Fibroblast of the aortic adventitia (primary cell): Measurements from ENCODE around the gene ACSF2. TPM values are rescaled to one million over a fixed set of nuclear protein-coding genes. Genes with fewer than 3 reads are reported as not detected.

Experiments
- DNase-seq: peaks from one replicate; pipeline ENCODE4 v3.0.0-alpha.2; 2010; ENCODE audit warnings: low read depth
- H3K4me3 ChIP-seq: 2 replicates; pipeline ENCODE4 v1.5.1; 2011; ENCODE audit warnings: low read depth, mild to moderate bottlenecking, control low read depth, low read length, moderate library complexity
- total RNA-seq: library from RNA; depleted of rRNA; stranded (reverse); fragments of >200 nt; gene quantifications from 2 replicates; pipeline ENCODE4 v1.2.3, GENCODE V29; 2012; ENCODE audit warnings: low replicate concordance
- TF ChIP-seq, protein P1 (sequence below): IDR thresholded peaks from 2 replicates; pipeline ENCODE4 v1.5.1; 2011; ENCODE audit warnings: mild to moderate bottlenecking, low read length, control low read depth, inconsistent platforms; ENCODE audit not compliant: insufficient read depth

ACSF2 gene
- total RNA-seq, 1 donor, result 15.7 TPM

DNA sequence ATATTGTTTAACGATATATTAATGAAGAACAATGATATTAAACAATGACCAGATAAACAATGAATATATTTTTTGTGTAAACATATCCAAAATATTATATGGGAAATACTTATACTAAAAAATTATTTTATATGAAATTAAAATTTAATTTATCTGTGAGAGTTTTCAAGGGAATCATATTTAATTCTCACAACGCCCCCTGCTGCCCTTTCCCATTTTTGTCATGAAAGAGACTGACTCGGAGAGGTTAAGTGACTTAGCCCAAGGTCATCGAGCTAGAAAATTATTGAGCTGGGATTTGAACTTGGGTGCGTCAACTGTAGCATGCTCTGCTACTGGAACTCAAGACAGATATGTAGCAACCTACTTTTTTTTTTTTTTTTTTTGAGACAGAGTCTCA, 75.0 kb downstream of the ACSF2 start:
- peak; percentile 42 for DNase-seq
- TF ChIP-seq, protein P1, sequence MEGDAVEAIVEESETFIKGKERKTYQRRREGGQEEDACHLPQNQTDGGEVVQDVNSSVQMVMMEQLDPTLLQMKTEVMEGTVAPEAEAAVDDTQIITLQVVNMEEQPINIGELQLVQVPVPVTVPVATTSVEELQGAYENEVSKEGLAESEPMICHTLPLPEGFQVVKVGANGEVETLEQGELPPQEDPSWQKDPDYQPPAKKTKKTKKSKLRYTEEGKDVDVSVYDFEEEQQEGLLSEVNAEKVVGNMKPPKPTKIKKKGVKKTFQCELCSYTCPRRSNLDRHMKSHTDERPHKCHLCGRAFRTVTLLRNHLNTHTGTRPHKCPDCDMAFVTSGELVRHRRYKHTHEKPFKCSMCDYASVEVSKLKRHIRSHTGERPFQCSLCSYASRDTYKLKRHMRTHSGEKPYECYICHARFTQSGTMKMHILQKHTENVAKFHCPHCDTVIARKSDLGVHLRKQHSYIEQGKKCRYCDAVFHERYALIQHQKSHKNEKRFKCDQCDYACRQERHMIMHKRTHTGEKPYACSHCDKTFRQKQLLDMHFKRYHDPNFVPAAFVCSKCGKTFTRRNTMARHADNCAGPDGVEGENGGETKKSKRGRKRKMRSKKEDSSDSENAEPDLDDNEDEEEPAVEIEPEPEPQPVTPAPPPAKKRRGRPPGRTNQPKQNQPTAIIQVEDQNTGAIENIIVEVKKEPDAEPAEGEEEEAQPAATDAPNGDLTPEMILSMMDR, result peak; percentile 52
- H3K4me3 ChIP-seq, result no peak overlapping the region

DNA sequence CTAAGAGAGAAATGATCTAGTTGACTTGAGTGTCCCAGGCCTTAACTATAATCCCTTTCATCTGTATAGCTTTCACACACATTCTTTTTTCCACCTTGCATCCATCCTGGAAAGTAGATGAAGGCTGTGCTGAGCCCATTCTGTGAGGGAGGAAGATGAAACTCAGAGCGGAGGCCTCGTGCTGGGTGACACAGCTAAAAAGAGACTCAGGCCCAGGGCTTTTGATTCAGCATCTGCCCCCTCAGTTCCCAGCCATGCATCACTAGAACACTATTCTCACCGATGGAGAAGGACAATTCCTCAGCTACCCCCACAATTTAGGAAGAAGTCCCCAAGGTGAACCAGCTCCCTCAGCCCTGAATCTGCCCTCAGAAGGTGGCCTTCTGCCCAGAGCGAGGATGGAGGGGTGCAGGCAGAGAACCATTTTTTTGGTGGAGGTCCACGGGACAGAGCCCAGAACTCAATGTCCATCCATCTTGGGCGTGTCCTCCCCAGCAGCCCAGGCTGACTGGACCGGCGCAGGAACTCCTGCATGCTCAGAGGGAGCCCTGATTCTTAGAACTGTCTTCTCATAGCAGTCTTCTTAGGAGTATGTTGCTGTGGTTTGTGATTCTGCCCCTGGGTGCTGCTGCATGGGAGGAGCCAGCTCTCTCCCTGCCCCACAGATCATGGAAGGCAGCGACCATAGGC, 76.4 kb downstream of the ACSF2 start:
- TF ChIP-seq, protein P1, result no peak
- H3K4me3 ChIP-seq, result no peak overlapping the region
- DNase-seq, result no peak

DNA sequence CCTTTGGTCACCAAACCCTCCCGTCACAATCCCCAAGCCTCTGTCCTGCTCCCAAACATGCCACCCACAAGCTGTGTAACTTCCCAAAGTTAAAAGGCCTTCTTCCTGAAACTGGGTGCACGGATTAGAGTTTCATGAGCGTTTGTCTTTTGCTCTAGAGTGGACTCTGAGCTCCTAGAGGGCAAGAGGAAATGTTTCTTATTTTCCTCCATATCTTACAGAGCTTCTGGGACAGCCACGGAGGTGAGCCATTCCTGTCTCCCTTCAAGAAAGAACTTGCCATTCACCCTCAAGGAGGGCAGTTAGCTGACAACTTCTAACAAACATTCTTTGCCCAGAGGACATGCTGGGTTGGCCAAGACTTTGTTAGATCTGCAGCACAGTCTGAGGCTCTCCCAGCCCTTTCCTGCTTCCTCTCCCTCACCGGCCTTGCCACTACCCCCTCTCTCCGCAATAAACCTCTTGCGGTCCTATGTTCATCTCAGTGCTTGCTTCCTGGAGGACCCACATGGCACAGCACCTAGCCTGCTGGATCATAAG, 79.6 kb downstream of the ACSF2 start:
- H3K4me3 ChIP-seq, result no peak overlapping the region
- TF ChIP-seq, protein P1, result no peak
- DNase-seq, result no peak

DNA sequence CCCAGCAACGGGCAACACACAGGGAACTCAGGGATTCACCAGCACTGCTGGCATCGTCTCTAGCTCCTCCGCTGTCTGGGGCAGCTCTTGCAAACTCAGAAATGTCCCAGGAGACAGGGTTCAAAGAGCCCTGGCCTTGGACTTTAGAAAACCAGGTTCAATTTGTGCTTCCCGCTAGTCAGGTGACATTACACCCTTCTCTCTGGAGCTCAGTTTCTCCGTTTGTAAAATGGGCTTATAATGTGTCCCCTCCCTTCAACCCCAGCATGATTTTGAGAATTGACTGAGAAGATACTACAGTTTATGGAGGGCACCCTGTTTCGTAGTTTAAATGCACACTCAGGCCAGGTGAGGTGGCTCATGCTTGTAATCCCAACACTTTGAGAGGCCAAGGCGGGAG, 80.3 kb downstream of the ACSF2 start:
- H3K4me3 ChIP-seq, result no peak overlapping the region
- TF ChIP-seq, protein P1, result no peak
- DNase-seq, result no peak

DNA sequence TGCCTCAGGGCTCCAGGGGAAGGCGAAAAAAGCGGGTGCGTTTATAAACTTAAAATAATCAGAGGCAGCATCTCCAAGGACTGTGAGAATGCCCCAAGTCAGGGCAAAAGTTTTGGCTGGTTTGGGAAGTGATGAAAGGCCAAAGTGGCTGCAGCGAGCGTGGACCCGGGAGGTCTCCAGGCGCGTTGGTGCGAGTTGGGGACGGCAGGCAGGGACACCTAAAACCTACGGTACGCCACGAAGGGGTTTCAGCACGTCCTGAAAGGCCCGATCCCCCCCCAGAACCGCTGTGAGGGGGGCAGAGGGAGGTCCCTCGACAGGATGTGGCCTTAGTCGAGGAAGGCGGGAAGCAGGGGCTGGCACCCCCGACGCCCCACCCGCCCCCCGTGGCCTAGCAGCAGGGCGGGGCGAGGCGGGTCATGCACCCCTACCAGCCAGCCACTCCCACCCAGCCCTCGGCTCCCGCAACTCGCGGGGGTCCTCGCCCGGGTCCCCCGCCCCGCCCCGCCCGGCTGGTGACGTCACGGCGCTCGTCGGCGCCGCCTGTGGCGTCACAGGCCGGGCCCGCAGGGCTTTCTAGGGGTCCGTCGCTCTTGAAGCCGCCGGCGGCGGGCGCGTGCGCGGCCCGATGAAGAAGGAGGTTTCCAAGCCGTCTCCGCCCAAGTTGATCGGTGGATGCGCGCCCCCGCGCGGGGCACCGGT, 82.0 kb downstream of the ACSF2 start, which contains the start of gene MYCBPAP:
Gene MYCBPAP (plus strand): TSS at position 569 of the 702 bp plus-strand sequence. CDS start 236 bp downstream, outside the sequence.
- peak; percentile 59 for DNase-seq
- H3K4me3 ChIP-seq, result peak within 1 kb of the TSS; percentile 58
- TF ChIP-seq, protein P1, result peak; percentile 18

DNA sequence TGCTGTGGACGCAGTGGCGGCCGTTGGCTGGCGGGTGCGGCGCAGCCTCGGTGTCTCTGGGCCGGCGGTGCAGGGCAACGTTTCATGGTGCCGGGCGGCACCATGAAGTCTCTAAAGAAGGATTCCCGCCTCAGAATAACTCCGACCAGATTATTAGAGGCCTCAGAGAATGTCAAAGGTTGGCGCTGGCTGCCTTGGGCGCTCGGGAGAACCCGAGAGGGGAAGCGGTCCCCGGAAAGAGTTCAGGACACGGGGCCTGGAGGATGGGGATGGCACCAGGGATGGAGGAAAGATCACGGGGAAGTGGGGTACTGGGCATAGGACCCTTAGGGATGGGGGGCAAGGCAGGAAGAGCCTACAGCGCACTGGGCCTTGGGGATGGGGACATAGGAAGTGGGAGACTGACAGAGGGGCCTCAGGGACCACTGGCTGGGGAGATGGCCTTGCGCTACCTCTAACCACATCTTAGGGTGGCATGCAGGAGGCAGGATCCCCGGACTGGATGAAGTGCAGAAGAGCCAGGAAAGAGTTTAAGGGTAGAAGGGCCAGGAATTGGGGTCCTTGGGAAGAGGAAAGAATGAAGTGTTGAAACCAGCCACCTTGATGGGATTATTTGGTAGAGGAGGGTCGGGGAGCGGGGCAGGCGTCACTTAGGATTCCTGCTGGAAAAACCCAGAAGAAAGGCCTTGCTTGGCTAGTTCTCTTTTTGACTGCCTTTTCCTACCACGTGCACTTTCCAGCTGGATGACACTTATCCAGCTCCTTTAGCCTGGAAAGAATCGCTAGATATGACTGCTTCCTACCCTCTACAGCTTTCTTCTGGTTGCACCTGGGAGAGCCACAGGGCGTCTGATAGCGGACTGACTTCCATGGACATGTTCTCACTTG, 82.8 kb downstream of the ACSF2 start:
- peak; percentile 24 for DNase-seq
- TF ChIP-seq, protein P1, result no peak
- H3K4me3 ChIP-seq, result peak overlapping the region; percentile 58
